Natural killer cell (primary cell): ENCODE data around the gene OR4N2. TPM values are rescaled to one million over a fixed set of nuclear protein-coding genes. Genes with fewer than 3 reads are reported as not detected.
"Not testable (repeated sequence)": the region's sequence is repeated elsewhere in the genome, so short reads cannot be mapped to it uniquely, and the experiment has no call there.

Source experiments
- ATAC-seq, 3 donors: fragments of 150-1000 bp in 2 of 3; fragments of 200-7000 bp in 1 of 3; cut with Tn5 transposase; 1 replicate in 1 of 3; 2 replicates in 2 of 3; pipeline ENCODE4 v1.10.0; 2021; ENCODE audit warnings: mild to moderate bottlenecking in 2 of 3, moderate library complexity in 2 of 3
- DNase-seq, 2 donors: peaks; one replicate each; pipeline versions ENCODE4 v3.0.0 to v3.0.0-alpha.2; 2013 to 2021; ENCODE audit warnings: mixed read lengths in 1 of 2
- H3K27ac ChIP-seq: one replicate; pipeline ENCODE4 v1.5.1; 2013; ENCODE audit warnings: mild to moderate bottlenecking, low read length
- H3K27me3 ChIP-seq: one replicate; pipeline ENCODE4 v1.6.1; 2013; ENCODE audit warnings: low read length; ENCODE audit not compliant: control insufficient read depth, insufficient read depth
- H3K36me3 ChIP-seq: one replicate; pipeline ENCODE4 v1.6.1; 2013; ENCODE audit warnings: low read length; ENCODE audit not compliant: control insufficient read depth, insufficient read depth
- H3K4me1 ChIP-seq: one replicate; pipeline ENCODE4 v1.6.1; 2013; ENCODE audit warnings: low read length; ENCODE audit not compliant: control insufficient read depth, insufficient read depth
- H3K4me3 ChIP-seq: one replicate; pipeline ENCODE4 v1.5.1; 2013; ENCODE audit warnings: low read length
- H3K9me3 ChIP-seq: one replicate; pipeline ENCODE4 v1.6.1; 2013; ENCODE audit warnings: low read length; ENCODE audit not compliant: control insufficient read depth, insufficient read depth
- H3K27ac Mint-ChIP-seq, 2 donors: one replicate each; pipeline ENCODE4 v1.8.0; 2022; ENCODE audit warnings: mild to moderate bottlenecking in 2 of 2, mixed read lengths in 2 of 2, moderate library complexity in 1 of 2
- H3K27me3 Mint-ChIP-seq, 2 donors: one replicate each; pipeline ENCODE4 v1.8.0; 2022; ENCODE audit warnings: low read depth in 2 of 2, mixed read lengths in 2 of 2
- H3K36me3 Mint-ChIP-seq: one replicate; pipeline ENCODE4 v1.8.0; 2022; ENCODE audit warnings: mixed read lengths
- H3K4me1 Mint-ChIP-seq, 2 donors: one replicate each; pipeline ENCODE4 v1.8.0; 2022; ENCODE audit warnings: mixed read lengths in 2 of 2
- H3K4me3 Mint-ChIP-seq: one replicate; pipeline ENCODE4 v1.8.0; 2022; ENCODE audit warnings: mild to moderate bottlenecking, moderate library complexity, mixed read lengths
- H3K9me3 Mint-ChIP-seq, 2 donors: one replicate each; pipeline ENCODE4 v1.8.0; 2022; ENCODE audit warnings: mixed read lengths in 2 of 2
- WGBS: methylation state at CpG from one replicate; pipeline ENCODE4 v1.1.7; 2013; ENCODE audit warnings: missing lambda C conversion rate; ENCODE audit not compliant: insufficient coverage; 5-methylcytosine and 5-hydroxymethylcytosine counted together
- intact Hi-C: fragments of 100-400 bp; cut with micrococcal nuclease; formaldehyde crosslinking; loops from one replicate; pipeline ENCODE4 v1.14.2; 2022
- total RNA-seq, 4 donors: library from RNA; stranded (reverse); fragments of 120-200 nt in 1 of 4; gene quantifications; one replicate each; pipeline versions ENCODE4 v1.2.3 to v1.2.4, GENCODE V29; 2013 to 2022
- TF ChIP-seq, protein P1 (sequence below): fragments of 200-600 bp; IDR thresholded peaks from one replicate; pipeline ENCODE4 v1.8.0; 2022; ENCODE audit warnings: antibody characterized with exemption

OR4N2 gene
- total RNA-seq, 3 donors from 2014 or later (not counting 1 experiment from before 2014, with no cell fraction given): not detected

DNA sequence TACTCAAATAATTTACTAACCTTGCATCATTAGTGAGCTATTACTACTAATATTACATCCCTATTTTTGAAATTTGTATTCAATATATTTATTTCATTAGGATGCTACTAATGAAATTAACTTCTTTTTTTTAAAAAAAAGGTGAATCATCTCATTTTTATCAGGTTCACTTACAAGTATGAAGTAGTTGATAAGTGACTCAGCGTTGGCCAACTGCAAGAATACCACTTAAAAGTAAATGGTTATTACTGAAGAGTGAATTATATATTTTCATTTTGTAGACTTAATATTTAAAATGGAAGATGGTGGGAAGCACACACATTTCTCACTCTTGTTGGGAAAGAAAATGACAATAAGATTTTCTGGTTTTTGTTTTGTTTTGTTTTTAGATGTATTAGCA is 19.6 kb downstream of the OR4N2 start:
- Mint-ChIP-seq H3K27me3 (no peaks in the 10 kb centered on the region), H3K4me1 (no peaks in the 10 kb centered on the region)
- intact Hi-C loops: no loop called here

DNA sequence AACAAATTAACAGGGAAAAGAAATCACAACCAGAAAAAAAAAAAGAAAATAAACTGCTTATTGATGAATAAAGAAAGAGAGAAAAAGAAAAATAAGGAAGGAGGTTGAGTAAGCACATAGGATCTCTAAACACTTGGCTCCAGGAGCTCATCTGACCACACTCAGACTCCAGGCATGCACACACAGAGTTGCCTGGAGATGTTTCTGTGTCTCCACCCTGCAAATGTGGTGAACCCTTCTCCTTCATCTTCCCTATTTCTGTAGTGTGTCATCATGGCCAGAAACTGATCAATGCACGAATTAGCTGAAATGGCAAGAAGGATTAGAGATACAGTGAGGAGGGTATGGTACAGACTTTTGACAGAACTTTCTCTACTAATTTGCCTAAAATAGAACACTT is 20.2 kb downstream of the OR4N2 start:
- TF ChIP-seq, protein P1, sequence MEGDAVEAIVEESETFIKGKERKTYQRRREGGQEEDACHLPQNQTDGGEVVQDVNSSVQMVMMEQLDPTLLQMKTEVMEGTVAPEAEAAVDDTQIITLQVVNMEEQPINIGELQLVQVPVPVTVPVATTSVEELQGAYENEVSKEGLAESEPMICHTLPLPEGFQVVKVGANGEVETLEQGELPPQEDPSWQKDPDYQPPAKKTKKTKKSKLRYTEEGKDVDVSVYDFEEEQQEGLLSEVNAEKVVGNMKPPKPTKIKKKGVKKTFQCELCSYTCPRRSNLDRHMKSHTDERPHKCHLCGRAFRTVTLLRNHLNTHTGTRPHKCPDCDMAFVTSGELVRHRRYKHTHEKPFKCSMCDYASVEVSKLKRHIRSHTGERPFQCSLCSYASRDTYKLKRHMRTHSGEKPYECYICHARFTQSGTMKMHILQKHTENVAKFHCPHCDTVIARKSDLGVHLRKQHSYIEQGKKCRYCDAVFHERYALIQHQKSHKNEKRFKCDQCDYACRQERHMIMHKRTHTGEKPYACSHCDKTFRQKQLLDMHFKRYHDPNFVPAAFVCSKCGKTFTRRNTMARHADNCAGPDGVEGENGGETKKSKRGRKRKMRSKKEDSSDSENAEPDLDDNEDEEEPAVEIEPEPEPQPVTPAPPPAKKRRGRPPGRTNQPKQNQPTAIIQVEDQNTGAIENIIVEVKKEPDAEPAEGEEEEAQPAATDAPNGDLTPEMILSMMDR: no peak
- Histone ChIP-seq H3K36me3 (no peaks in the 10 kb centered on the region), H3K9me3 (peaks cover 8% of the 10 kb centered on the region), H3K27ac (no peak overlapping the region), H3K4me3 (no peak overlapping the region), H3K27me3 (no peaks in the 10 kb centered on the region), H3K4me1 (no peaks in the 10 kb centered on the region)
- intact Hi-C loops: no loop called here
- no peak for DNase-seq
- no peaks in the 10 kb centered on the region for H3K4me1 Mint-ChIP-seq
- H3K27me3 Mint-ChIP-seq: no peaks in the 10 kb centered on the region
- peaks cover 5% of the 10 kb centered on the region for H3K36me3 Mint-ChIP-seq
- ATAC-seq: no peak
- H3K27ac Mint-ChIP-seq: no peak overlapping the region
- no CpG with 5 or more reads among the region's 1 CpG for WGBS
- H3K9me3 Mint-ChIP-seq: peaks cover 5 to 7% of the 10 kb centered on the region in 2 donors
- no peak overlapping the region for H3K4me3 Mint-ChIP-seq

More for the DNA sequence above, 19.6 kb downstream of the OR4N2 start:
- DNase-seq (no peak), ATAC-seq (no peak)
- Histone ChIP-seq H3K9me3 (peaks cover 8% of the 10 kb centered on the region), H3K36me3 (no peaks in the 10 kb centered on the region), H3K27me3 (no peaks in the 10 kb centered on the region), H3K4me1 (no peaks in the 10 kb centered on the region), H3K27ac (no peak overlapping the region), H3K4me3 (no peak overlapping the region)
- Mint-ChIP-seq H3K4me3 (no peak overlapping the region), H3K36me3 (peaks cover 5% of the 10 kb centered on the region), H3K27ac (no peak overlapping the region), H3K9me3 (peaks cover 5 to 7% of the 10 kb centered on the region in 2 donors)
- TF ChIP-seq, protein P1: no peak
- WGBS: no CpG with 5 or more reads among the region's 1 CpG

DNA sequence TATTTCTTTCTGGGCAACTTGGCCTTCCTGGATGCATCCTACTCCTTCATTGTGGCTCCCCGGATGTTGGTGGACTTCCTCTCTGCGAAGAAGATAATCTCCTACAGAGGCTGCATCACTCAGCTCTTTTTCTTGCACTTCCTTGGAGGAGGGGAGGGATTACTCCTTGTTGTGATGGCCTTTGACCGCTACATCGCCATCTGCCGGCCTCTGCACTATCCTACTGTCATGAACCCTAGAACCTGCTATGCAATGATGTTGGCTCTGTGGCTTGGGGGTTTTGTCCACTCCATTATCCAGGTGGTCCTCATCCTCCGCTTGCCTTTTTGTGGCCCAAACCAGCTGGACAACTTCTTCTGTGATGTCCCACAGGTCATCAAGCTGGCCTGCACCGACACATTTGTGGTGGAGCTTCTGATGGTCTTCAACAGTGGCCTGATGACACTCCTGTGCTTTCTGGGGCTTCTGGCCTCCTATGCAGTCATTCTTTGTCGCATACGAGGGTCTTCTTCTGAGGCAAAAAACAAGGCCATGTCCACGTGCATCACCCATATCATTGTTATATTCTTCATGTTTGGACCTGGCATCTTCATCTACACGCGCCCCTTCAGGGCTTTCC is 24.2 kb downstream of the OR4N2 start:
- intact Hi-C loops, H3K36me3 ChIP-seq, H3K4me3 ChIP-seq, H3K9me3 Mint-ChIP-seq, DNase-seq, H3K27me3 ChIP-seq, H3K36me3 Mint-ChIP-seq, H3K4me3 Mint-ChIP-seq, H3K4me1 ChIP-seq, H3K4me1 Mint-ChIP-seq, H3K27ac Mint-ChIP-seq, H3K27me3 Mint-ChIP-seq, ATAC-seq, H3K27ac ChIP-seq, H3K9me3 ChIP-seq: not testable (repeated sequence)
- WGBS: 66% methylated on average over 11 of the region's 12 CpGs

DNA sequence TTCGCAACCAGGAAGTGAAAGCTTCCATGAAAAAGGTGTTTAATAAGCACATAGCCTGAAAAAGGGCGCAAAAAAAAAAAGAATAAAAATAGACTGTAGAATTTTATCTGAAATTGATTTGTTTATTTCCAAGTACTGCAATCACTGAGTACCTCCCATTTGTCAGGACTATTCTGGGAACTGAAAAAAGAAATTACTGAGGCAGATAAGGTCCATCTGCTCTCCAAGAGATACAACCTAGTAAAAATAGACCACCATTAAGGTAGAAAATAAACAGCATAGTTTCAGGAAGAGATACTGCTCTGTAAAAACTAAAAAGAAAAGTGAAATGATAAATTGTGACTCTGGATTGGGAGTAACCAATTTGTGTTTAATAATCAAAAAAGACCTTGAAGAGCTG is 24.7 kb downstream of the OR4N2 start:
- no peaks in the 10 kb centered on the region for H3K27me3 ChIP-seq
- Mint-ChIP-seq H3K4me3 (no peak overlapping the region), H3K27me3 (no peaks in the 10 kb centered on the region), H3K36me3 (no peaks in the 10 kb centered on the region), H3K9me3 (peaks cover 2 to 7% of the 10 kb centered on the region in 2 donors), H3K4me1 (no peaks in the 10 kb centered on the region), H3K27ac (no peak overlapping the region)
- H3K27ac ChIP-seq: no peak overlapping the region
- TF ChIP-seq, protein P1: no peak
- 94% methylated on average over 2 of the region's 2 CpGs for WGBS
- DNase-seq (no peak), ATAC-seq (no peak)
- no peak overlapping the region for H3K4me3 ChIP-seq
- no peaks in the 10 kb centered on the region for H3K9me3 ChIP-seq
- no peaks in the 10 kb centered on the region for H3K4me1 ChIP-seq
- no peaks in the 10 kb centered on the region for H3K36me3 ChIP-seq
- intact Hi-C loops: no loop called here

DNA sequence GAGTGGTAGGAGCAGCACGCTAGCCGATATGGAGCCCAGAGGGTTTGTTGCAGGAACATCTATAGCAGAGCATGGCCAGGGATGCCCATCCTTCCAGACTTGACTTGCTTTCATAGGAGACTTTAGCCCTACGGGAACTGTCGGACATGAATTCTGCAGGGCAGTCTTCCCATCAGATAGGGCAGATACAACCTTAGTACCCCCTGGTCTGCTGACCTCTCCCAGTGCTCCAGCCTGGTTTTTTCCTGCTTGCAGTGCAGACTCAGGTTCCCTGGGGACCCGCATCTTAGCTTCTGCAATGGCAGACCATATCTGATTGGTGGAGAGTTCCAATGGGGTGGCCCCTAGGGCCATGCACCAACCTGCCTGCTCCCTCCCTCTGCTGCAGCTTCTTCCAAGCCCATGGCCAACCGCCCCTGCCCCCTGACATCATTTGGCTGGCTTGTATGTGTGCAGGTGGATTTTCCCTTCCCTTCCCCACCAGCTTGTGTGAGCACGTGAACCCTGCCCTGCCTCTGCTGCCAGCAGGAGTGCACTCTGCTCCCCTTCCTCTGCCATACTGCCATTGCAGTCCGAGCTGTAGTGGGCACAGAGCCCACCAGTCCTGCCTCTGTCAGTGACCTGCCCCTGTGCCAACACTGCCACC is 30.8 kb downstream of the OR4N2 start:
- H3K4me3 Mint-ChIP-seq, H3K9me3 ChIP-seq, ATAC-seq, H3K27ac ChIP-seq, H3K36me3 Mint-ChIP-seq, DNase-seq, H3K4me1 Mint-ChIP-seq, H3K9me3 Mint-ChIP-seq, H3K27me3 ChIP-seq, H3K4me3 ChIP-seq, H3K4me1 ChIP-seq, H3K27ac Mint-ChIP-seq, H3K36me3 ChIP-seq, H3K27me3 Mint-ChIP-seq, intact Hi-C loops: not testable (repeated sequence)
- WGBS: 82% methylated on average over 8 of the region's 8 CpGs
